ENCODE data around the gene ARPIN. TPM values are rescaled to one million over a fixed set of nuclear protein-coding genes. Genes with fewer than 3 reads are reported as not detected.

Gene ARPIN
- total RNA-seq, 4 donors from 2014 or later: 21.4 to 26.5 (median 24.1) TPM

DNA sequence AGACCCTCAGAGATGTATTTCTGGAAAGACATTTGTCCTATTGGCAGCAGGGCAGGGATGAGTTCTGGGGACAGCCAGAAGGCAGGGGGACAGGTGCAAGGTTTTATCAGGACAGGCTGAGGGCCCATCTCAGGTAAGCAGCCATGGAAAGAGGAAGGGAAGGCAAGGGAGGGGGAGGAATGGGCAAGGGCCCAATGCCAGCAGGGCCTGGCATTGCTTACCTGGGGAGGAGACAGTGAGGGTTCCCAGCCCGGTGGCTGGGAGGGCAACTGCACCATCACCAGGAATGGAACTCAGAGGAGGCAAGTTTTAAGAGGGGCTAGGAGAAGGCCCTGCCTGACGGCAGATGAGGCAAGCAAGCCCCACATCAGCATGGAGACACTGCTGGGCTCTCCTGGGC, 3.1 kb downstream of the ARPIN start:
- 42 to 55% methylated on average over 1 of the region's 2 CpGs for WGBS, 2 donors
- no peaks in the 10 kb centered on the region for H3K27me3 ChIP-seq
- H3K4me1 ChIP-seq: peaks cover 4 to 15% of the 10 kb centered on the region in 2 donors
- H3K36me3 ChIP-seq: peaks cover 0 to 5% of the 10 kb centered on the region in 2 donors
- intact Hi-C loops (cut with DNase I): loop anchor here (10.0 kb wide), 1 partner anchor 65 kb away; no protein-coding TSS in a partner anchor
- no peak for DNase-seq
- no peaks in the 10 kb centered on the region for H3K9me3 ChIP-seq
- no peak overlapping the region for H3K4me3 ChIP-seq (replicated peaks in 1 of 3)
- H3K27ac ChIP-seq: no peak overlapping the region
- TF ChIP-seq, protein P1, sequence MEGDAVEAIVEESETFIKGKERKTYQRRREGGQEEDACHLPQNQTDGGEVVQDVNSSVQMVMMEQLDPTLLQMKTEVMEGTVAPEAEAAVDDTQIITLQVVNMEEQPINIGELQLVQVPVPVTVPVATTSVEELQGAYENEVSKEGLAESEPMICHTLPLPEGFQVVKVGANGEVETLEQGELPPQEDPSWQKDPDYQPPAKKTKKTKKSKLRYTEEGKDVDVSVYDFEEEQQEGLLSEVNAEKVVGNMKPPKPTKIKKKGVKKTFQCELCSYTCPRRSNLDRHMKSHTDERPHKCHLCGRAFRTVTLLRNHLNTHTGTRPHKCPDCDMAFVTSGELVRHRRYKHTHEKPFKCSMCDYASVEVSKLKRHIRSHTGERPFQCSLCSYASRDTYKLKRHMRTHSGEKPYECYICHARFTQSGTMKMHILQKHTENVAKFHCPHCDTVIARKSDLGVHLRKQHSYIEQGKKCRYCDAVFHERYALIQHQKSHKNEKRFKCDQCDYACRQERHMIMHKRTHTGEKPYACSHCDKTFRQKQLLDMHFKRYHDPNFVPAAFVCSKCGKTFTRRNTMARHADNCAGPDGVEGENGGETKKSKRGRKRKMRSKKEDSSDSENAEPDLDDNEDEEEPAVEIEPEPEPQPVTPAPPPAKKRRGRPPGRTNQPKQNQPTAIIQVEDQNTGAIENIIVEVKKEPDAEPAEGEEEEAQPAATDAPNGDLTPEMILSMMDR (IDR thresholded peaks at IDR 0.05): no peak
- no peak for TF ChIP-seq POLR2A (IDR thresholded peaks at IDR 0.05)

DNA sequence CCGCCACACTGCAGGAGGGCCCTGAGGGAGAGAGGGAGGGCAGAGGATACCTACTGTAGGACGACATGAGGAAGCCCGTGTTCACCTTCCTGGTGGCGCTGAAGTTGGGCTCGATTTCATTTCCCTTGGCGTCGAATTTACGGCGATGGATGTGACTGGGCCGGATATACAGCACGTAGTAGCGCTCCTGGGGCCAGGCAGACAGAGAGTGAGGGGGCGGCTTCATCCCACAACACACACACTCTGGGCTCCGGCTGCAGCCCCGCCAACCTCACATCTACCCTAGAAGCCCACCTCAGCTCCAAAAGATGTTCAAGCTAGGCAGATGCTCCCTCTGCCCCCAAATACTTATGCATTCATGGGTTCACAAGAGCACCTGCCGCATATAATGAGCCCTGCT, 4.5 kb downstream of the ARPIN start:
- DNase-seq: no peak
- intact Hi-C loops (cut with DNase I): no loop called here
- H3K36me3 ChIP-seq: peaks cover 7 to 19% of the 10 kb centered on the region in 2 donors

DNA sequence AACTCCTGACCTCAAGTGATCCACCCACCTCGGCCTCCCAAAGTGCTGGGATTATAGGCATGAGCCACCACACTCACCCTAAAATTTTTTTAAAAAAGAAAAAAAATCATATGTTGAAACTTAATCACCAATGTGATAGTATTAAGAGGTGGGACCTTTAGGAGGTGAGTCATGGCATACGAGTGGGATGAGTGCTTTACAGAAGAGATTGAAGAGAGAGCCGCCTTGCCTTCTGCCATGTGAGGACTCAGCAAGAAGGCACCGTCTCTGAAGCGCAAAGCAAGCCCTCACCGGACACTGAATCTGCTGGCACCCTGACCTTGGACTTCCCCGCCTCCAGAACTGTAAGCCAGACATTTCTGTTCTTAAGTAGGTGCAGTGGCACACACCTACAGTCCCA, 5.5 kb downstream of the ARPIN start:
- Histone ChIP-seq H3K27me3 (no peaks in the 10 kb centered on the region), H3K27ac (no peak overlapping the region), H3K36me3 (peaks cover 14 to 26% of the 10 kb centered on the region in 2 donors), H3K4me3 (replicated peaks in 1 of 3) (no peak overlapping the region), H3K9me3 (no peaks in the 10 kb centered on the region), H3K4me1 (peaks cover 4 to 8% of the 10 kb centered on the region in 2 donors)
- intact Hi-C loops (cut with DNase I): no loop called here
- no peak for DNase-seq
- TF ChIP-seq POLR2A (IDR thresholded peaks at IDR 0.05): no peak
- TF ChIP-seq, protein P1 (IDR thresholded peaks at IDR 0.05): no peak
- WGBS, 2 donors: 95 to 98% methylated on average over 7 of the region's 7 CpGs

More for the DNA sequence above, 4.5 kb downstream of the ARPIN start:
- H3K27me3 ChIP-seq: no peaks in the 10 kb centered on the region
- WGBS, 2 donors: 93 to 94% methylated on average over 16 of the region's 16 CpGs
- peaks cover 4 to 12% of the 10 kb centered on the region in 2 donors for H3K4me1 ChIP-seq
- no peak overlapping the region for H3K4me3 ChIP-seq (replicated peaks in 1 of 3)
- no peak overlapping the region for H3K27ac ChIP-seq
- no peaks in the 10 kb centered on the region for H3K9me3 ChIP-seq
- TF ChIP-seq, protein P1 (IDR thresholded peaks at IDR 0.05): no peak
- no peak for TF ChIP-seq POLR2A (IDR thresholded peaks at IDR 0.05)

DNA sequence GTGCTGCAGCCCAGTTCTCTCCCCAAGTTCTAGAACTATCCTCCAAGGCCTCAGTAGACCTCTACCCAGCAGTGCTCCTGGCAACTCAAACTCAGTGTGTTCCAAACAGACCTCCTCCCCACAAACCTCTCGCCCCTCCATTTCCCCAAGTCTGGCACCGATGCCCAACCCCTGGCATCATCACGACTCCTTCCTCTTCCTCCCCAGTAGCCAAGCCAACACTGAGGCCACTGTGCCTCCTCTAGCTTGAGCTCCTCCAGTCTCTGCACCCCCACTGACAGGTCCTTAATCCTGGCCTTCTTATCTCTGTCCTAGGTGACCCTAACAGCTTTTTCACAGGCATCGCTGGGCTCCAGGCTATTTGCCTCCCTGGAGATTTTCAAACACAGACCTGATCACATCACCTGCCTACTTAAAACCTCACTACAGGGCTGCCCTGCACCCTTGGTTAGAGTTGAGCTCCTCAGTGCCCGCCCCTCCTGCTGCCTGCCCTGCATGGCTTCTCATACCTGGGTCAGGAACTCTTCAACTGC, 6.8 kb downstream of the ARPIN start:
- WGBS, 2 donors: 90 to 95% methylated on average over 5 of the region's 5 CpGs
- H3K27me3 ChIP-seq: no peaks in the 10 kb centered on the region
- H3K9me3 ChIP-seq: no peaks in the 10 kb centered on the region
- peaks cover 24 to 32% of the 10 kb centered on the region in 2 donors for H3K36me3 ChIP-seq
- DNase-seq: no peak
- no peak overlapping the region for H3K4me3 ChIP-seq (replicated peaks in 1 of 3)
- H3K4me1 ChIP-seq: no peaks in the 10 kb centered on the region
- no peak for TF ChIP-seq POLR2A (IDR thresholded peaks at IDR 0.05)
- TF ChIP-seq, protein P1 (IDR thresholded peaks at IDR 0.05): no peak
- intact Hi-C loops (cut with DNase I): no loop called here
- H3K27ac ChIP-seq: no peak overlapping the region

DNA sequence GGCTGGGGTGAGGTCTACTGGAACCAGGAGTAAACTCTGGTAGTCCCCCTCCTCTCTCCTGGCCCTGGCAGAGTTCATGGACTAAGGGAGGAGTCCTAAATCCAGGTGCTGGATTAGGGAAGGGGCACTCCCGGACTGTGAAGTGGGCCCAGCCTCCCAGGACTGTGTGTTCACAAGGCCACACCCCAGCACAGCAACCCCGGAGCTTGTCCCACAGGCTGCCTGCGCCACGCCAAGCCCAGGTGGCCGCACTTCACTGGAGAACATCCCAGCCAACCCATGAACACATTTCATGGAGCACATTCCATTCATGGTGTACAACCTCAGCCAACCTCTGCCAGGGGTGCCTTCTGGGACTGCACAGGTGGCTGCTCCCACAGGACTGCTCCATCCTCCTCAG, 8.2 kb downstream of the ARPIN start:
- no peaks in the 10 kb centered on the region for H3K4me1 ChIP-seq
- WGBS, 2 donors: 80 to 83% methylated on average over 2 to 4 of the region's 5 CpGs
- intact Hi-C loops (cut with DNase I): loop anchor here (5.0 kb wide), 1 partner anchor 168 kb away; no protein-coding TSS in a partner anchor
- no peak overlapping the region for H3K27ac ChIP-seq
- H3K36me3 ChIP-seq: peaks cover 26 to 32% of the 10 kb centered on the region in 2 donors
- no peaks in the 10 kb centered on the region for H3K9me3 ChIP-seq
- no peak overlapping the region for H3K4me3 ChIP-seq (replicated peaks in 1 of 3)
- no peak for DNase-seq
- H3K27me3 ChIP-seq: no peaks in the 10 kb centered on the region
- TF ChIP-seq POLR2A (IDR thresholded peaks at IDR 0.05): no peak
- TF ChIP-seq, protein P1 (IDR thresholded peaks at IDR 0.05): no peak

Measured in thyroid gland (tissue), 4 donors.